ENCODE measurements around the gene OR5B17.

GRCh38 chr11:58354727-58355126, 4.1 kb downstream of the OR5B17 start:
- no peak for TF ChIP-seq POLR2A (IDR thresholded peaks at IDR 0.05)
- TF ChIP-seq, protein P1, sequence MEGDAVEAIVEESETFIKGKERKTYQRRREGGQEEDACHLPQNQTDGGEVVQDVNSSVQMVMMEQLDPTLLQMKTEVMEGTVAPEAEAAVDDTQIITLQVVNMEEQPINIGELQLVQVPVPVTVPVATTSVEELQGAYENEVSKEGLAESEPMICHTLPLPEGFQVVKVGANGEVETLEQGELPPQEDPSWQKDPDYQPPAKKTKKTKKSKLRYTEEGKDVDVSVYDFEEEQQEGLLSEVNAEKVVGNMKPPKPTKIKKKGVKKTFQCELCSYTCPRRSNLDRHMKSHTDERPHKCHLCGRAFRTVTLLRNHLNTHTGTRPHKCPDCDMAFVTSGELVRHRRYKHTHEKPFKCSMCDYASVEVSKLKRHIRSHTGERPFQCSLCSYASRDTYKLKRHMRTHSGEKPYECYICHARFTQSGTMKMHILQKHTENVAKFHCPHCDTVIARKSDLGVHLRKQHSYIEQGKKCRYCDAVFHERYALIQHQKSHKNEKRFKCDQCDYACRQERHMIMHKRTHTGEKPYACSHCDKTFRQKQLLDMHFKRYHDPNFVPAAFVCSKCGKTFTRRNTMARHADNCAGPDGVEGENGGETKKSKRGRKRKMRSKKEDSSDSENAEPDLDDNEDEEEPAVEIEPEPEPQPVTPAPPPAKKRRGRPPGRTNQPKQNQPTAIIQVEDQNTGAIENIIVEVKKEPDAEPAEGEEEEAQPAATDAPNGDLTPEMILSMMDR (IDR thresholded peaks at IDR 0.05): no peak

Measured in thyroid gland (tissue), 4 donors.